Adrenal gland (tissue), 12 donors: ENCODE measurements around the gene FOXB2. TPM values are rescaled to one million over a fixed set of nuclear protein-coding genes. Genes with fewer than 3 reads are reported as not detected.

Source experiments
- DNase-seq, 7 donors: peaks; one replicate each; pipeline ENCODE4 v3.0.0-alpha.2; 2019 to 2020
- H3K27ac ChIP-seq, 5 donors: fragments of 200-600 bp; sonication (generic) in 4 of 5; 1 replicate in 3 of 5; 2 replicates in 2 of 5; pipeline versions ENCODE4 v1.5.1 to v1.8.0; 2016 to 2020; ENCODE audit warnings: mild to moderate bottlenecking in 1 of 5
- H3K27me3 ChIP-seq: fragments of 200-600 bp; 2 replicates; pipeline ENCODE4 v1.8.0; 2021
- H3K36me3 ChIP-seq, 2 donors: fragments of 200-600 bp; replicated peaks in 1 of 2; 1 replicate in 1 of 2; 2 replicates in 1 of 2; pipeline versions ENCODE4 v1.5.1 to v1.8.0; 2018 to 2022
- H3K4me1 ChIP-seq, 2 donors: fragments of 200-600 bp; replicated peaks in 1 of 2; 1 replicate in 1 of 2; 2 replicates in 1 of 2; pipeline versions ENCODE4 v1.5.1 to v1.8.0; 2018 to 2021
- H3K4me3 ChIP-seq, 4 donors: fragments of 200-600 bp; sonication (generic) in 3 of 4; one replicate each; pipeline ENCODE4 v1.5.1; 2016 to 2018
- H3K9me3 ChIP-seq, 3 donors: fragments of 200-600 bp; sonication (generic) in 1 of 3; replicated peaks in 1 of 3; 1 replicate in 2 of 3; 2 replicates in 1 of 3; pipeline versions ENCODE4 v1.5.1 to v1.8.0; 2016 to 2021
- POLR2A ChIP-seq, 2 donors: fragments of 450-650 bp; IDR thresholded peaks; one replicate each; pipeline ENCODE4 v1.6.1; 2017; ENCODE audit warnings: antibody characterized with exemption in 2 of 2, mild to moderate bottlenecking in 2 of 2, moderate library complexity in 1 of 2
- WGBS, 4 donors: extraction: QIAGEN DNeasy Blood & Tissue Kit in 2 of 4; methylation state at CpG; one replicate each; pipeline versions ENCODE4 v1.1.5 to v1.1.7; 2013 to 2017; 5-methylcytosine and 5-hydroxymethylcytosine counted together
- intact Hi-C, 2 donors: fragments of 100-400 bp; cut with DNase I; formaldehyde crosslinking; loops; one replicate each; pipeline versions ENCODE4 v1.14.1 to v1.15.0; 2022 to 2023
- polyA plus RNA-seq, 3 donors: library from polyadenylated mRNA; stranded (reverse); fragments of 200-250 nt in 2 of 3; fragments of 350-450 nt in 1 of 3; fragmentation: Illumina TruSeq in 1 of 3; extraction: RNeasy Lipid Tissue Mini Kit (QIAGEN cat#74804) in 1 of 3; gene quantifications; one replicate each; pipeline ENCODE4 v1.2.3, GENCODE V29; 2013 to 2014
- total RNA-seq, 9 donors: library from RNA; depleted of rRNA in 4 of 9; stranded (reverse); fragments of >200 nt in 4 of 9; fragments of 120-200 nt in 1 of 9; fragmentation: NEBNext Ultra II Directional in 1 of 9; extraction: Animal tissue kit (Norgen Biotek cat#: 25700) in 1 of 9; gene quantifications; one replicate each; pipeline versions ENCODE4 v1.1.0 to v1.2.4, GENCODE V29; 2013 to 2023
- TF ChIP-seq, protein P1 (sequence below), 6 experiments: fragments of 450-650 bp in 4 of 6; fragments of 200-600 bp in 2 of 6; sonication (generic) in 1 of 6; IDR thresholded peaks; 1 replicate in 5 of 6; 2 replicates in 1 of 6; pipeline versions ENCODE4 v1.5.1 to v1.8.0; 2016 to 2021; ENCODE audit warnings: antibody characterized with exemption in 6 of 6, mild to moderate bottlenecking in 2 of 6, moderate library complexity in 1 of 6
- donor health status: healthy with polysubstance abuse.
- donor health status: Bipolar disorder and iron deficiency.
- donor health status: DM: yes; HTN: yes; CAD: no.
- donor health status: DM: no; HTN: no; CAD: no.
- donor health status: DM: no; HTN: no; CAD: no.
- donor health status: DM: yes; HTN: yes; CAD: no.

FOXB2 gene
- total and polyA plus RNA-seq, 12 donors: not detected

DNA sequence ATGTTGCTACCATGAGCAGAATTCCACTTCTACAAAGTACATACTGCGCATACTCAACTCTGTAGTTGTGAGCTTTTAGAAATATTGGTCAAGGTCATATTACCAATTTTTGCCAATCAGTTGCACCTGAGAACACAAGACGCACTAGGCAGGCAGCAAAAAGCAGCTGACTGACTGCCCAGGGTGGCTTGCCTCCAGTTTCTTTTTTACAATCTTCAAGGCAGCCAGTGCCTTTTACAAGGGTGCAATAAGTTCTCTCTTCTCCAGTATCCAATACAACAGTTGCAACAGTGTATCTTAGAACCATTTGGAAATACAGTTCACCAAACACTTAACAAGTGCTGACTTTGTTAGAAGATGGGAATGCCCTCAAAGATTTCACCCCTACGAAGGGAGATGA lies 16.1 kb upstream of the FOXB2 start:
- intact Hi-C loops: no loop called here

GRCh38 chr9:77005216-77005615 lies 14.2 kb upstream of the FOXB2 start:
- Histone ChIP-seq H3K4me1 (no peaks in the 10 kb centered on the region), H3K4me3 (no peak overlapping the region), H3K36me3 (no peaks in the 10 kb centered on the region), H3K27me3 (peaks cover 20% of the 10 kb centered on the region), H3K9me3 (no peaks in the 10 kb centered on the region), H3K27ac (no peak overlapping the region)
- no peak for DNase-seq
- intact Hi-C loops: no loop called here
- WGBS, 4 donors: 61 to 69% (median 67%) methylated on average over 4 of the region's 4 CpGs
- TF ChIP-seq, protein P1, sequence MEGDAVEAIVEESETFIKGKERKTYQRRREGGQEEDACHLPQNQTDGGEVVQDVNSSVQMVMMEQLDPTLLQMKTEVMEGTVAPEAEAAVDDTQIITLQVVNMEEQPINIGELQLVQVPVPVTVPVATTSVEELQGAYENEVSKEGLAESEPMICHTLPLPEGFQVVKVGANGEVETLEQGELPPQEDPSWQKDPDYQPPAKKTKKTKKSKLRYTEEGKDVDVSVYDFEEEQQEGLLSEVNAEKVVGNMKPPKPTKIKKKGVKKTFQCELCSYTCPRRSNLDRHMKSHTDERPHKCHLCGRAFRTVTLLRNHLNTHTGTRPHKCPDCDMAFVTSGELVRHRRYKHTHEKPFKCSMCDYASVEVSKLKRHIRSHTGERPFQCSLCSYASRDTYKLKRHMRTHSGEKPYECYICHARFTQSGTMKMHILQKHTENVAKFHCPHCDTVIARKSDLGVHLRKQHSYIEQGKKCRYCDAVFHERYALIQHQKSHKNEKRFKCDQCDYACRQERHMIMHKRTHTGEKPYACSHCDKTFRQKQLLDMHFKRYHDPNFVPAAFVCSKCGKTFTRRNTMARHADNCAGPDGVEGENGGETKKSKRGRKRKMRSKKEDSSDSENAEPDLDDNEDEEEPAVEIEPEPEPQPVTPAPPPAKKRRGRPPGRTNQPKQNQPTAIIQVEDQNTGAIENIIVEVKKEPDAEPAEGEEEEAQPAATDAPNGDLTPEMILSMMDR (IDR thresholded peaks at IDR 0.05): no peak
- no peak for TF ChIP-seq POLR2A (IDR thresholded peaks at IDR 0.05)

More for the DNA sequence above, 16.1 kb upstream of the FOXB2 start:
- no peak overlapping the region for H3K4me3 ChIP-seq
- no peak for DNase-seq
- no peaks in the 10 kb centered on the region for H3K36me3 ChIP-seq
- WGBS, 4 donors: 82 to 85% (median 82%) methylated on average over 3 of the region's 3 CpGs
- H3K9me3 ChIP-seq: no peaks in the 10 kb centered on the region
- no peak overlapping the region for H3K27ac ChIP-seq
- TF ChIP-seq POLR2A (IDR thresholded peaks at IDR 0.05): no peak
- TF ChIP-seq, protein P1 (IDR thresholded peaks at IDR 0.05): no peak
- peaks cover 15% of the 10 kb centered on the region for H3K27me3 ChIP-seq
- H3K4me1 ChIP-seq: no peaks in the 10 kb centered on the region

DNA sequence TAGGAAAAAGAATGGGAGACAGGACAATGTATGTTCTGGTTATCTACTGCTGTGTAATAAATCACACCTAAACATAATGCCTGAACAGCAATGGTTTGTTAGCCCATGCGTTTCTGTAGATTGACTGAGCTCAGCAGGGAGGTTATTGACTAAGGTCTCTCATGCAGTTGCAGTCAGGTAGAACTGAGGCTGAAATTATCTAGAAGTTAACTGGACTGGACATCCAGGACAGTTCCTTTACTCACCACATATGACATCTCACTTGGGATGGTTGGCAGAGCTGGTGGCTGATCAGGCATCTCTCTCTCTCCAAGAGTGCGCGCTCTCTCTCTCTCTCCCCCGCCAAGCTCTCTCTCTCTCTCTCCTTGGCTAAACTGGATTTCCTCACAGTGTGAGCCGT lies 8.9 kb upstream of the FOXB2 start:
- WGBS, 4 donors: 40 to 48% (median 43%) methylated on average over 5 of the region's 5 CpGs
- DNase-seq: no peak
- Histone ChIP-seq H3K27ac (no peak overlapping the region), H3K27me3 (peaks cover 72% of the 10 kb centered on the region), H3K9me3 (no peaks in the 10 kb centered on the region), H3K4me3 (no peak overlapping the region), H3K36me3 (no peaks in the 10 kb centered on the region), H3K4me1 (no peaks in the 10 kb centered on the region)
- TF ChIP-seq POLR2A (IDR thresholded peaks at IDR 0.05): no peak
- TF ChIP-seq, protein P1 (IDR thresholded peaks at IDR 0.05): no peak
- intact Hi-C loops: no loop called here

- 13 to 21% (median 17%) methylated on average over 25 to 42 of the region's 42 CpGs for WGBS, 4 donors
- no peaks in the 10 kb centered on the region for H3K36me3 ChIP-seq
- TF ChIP-seq, protein P1 (IDR thresholded peaks at IDR 0.05): peak; percentile 49 to 66 (median 58)
- TF ChIP-seq POLR2A (IDR thresholded peaks at IDR 0.05): no peak
- peak; percentile 24 to 65 (median 50) for DNase-seq
- no peaks in the 10 kb centered on the region for H3K4me1 ChIP-seq
- no peaks in the 10 kb centered on the region for H3K9me3 ChIP-seq
- intact Hi-C loops: no loop called here
- H3K27ac ChIP-seq: no peak overlapping the region
- peaks cover 83% of the 10 kb centered on the region for H3K27me3 ChIP-seq
- H3K4me3 ChIP-seq: peak overlapping the region in 1 of 4 donors; percentile 27
Observed at GRCh38 chr9:77011973-77012821, 7.3 kb upstream of the FOXB2 start.
